K562 (cell line): ENCODE data around the gene PLEK2.

Source experiments
- ASH1L ChIP-seq: fragments of 450-650 bp; IDR thresholded peaks from 2 replicates; pipeline ENCODE4 v1.6.1; 2018; ENCODE audit warnings: borderline replicate concordance, mild to moderate bottlenecking, low read depth; ENCODE audit not compliant: partially characterized antibody
- BMI1 ChIP-seq: fragments of 150-350 bp; IDR thresholded peaks from 2 replicates; pipeline ENCODE4 v1.6.1; 2014; ENCODE audit warnings: low read length
- ESRRA ChIP-seq: fragments of 450-650 bp; IDR thresholded peaks from 2 replicates; pipeline ENCODE4 v1.6.1; 2014; ENCODE audit warnings: low read depth, mild to moderate bottlenecking, moderate library complexity, borderline replicate concordance
- KDM4B ChIP-seq, 2 experiments: fragments of 450-650 bp in 1 of 2; sonication (generic) in 1 of 2; IDR thresholded peaks; 2 replicates each; pipeline ENCODE4 v1.6.1; 2016 to 2017; ENCODE audit warnings: borderline replicate concordance in 2 of 2, antibody characterized with exemption in 1 of 2, low read depth in 1 of 2, mild to moderate bottlenecking in 1 of 2
- MTA1 ChIP-seq: fragments of 450-650 bp; IDR thresholded peaks from 2 replicates; pipeline ENCODE4 v1.6.1; 2017; ENCODE audit warnings: borderline replicate concordance
- POLR2A ChIP-seq: fragments of 450-650 bp; conservative IDR thresholded peaks from 2 replicates; pipeline ENCODE4 v1.6.1; 2016
- ZBTB49 ChIP-seq: sonication (generic); formaldehyde crosslinking; IDR thresholded peaks from 2 replicates; pipeline ENCODE4 v1.8.0; 2022; ENCODE audit warnings: missing genetic modification reagents, mild to moderate bottlenecking, borderline replicate concordance
- TF ChIP-seq, protein P1 (sequence below), 2 experiments: fragments of 450-650 bp; formaldehyde crosslinking in 1 of 2; IDR thresholded peaks; 2 replicates each; pipeline versions ENCODE4 v1.4.0 to v1.6.1; 2014 to 2020; ENCODE audit warnings: mild to moderate bottlenecking in 2 of 2, borderline replicate concordance in 1 of 2, low read depth in 1 of 2
- TF ChIP-seq, protein P2 (sequence below), 3 experiments: IDR thresholded peaks in 2 of 3; conservative IDR thresholded peaks in 1 of 3; 2 replicates each; pipeline ENCODE4 v1.5.1; 2011 to 2012; ENCODE audit warnings: low read length in 3 of 3, mild to moderate bottlenecking in 3 of 3, control low read depth in 2 of 3, improper control_type of control experiment in 1 of 3, inconsistent platforms in 1 of 3, low read depth in 1 of 3, mixed read lengths in 1 of 3, moderate library complexity in 1 of 3; ENCODE audit not compliant: insufficient read depth in 2 of 3

DNA sequence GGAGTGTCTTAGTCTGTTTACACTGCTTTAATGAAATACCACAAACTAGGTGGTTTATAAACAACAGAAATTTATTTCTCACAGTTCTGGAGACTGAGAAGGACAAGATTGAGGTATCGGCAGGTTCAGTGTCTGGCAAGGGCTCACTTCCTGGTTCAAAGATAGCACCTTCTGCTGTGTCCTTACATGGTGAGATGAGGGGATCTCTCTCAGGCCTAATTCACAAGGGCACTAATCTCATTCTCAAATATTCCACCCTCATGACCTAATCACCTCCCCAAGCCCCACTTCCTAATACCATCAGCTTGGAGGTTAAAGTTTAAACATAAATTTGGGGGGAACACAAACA is 35.0 kb upstream of the PLEK2 start:
- TF ChIP-seq BMI1 (no peak), POLR2A (no peak), MTA1 (no peak), ZBTB49 (CRISPR knock-in tag) (no peak), ESRRA (no peak), KDM4B (IDR thresholded peaks at IDR 0.05; ENCODE audit: borderline replicate concordance in 2 of 2, low read depth in 1 of 2) (no peak), ASH1L (no peak)
- TF ChIP-seq, protein P1, sequence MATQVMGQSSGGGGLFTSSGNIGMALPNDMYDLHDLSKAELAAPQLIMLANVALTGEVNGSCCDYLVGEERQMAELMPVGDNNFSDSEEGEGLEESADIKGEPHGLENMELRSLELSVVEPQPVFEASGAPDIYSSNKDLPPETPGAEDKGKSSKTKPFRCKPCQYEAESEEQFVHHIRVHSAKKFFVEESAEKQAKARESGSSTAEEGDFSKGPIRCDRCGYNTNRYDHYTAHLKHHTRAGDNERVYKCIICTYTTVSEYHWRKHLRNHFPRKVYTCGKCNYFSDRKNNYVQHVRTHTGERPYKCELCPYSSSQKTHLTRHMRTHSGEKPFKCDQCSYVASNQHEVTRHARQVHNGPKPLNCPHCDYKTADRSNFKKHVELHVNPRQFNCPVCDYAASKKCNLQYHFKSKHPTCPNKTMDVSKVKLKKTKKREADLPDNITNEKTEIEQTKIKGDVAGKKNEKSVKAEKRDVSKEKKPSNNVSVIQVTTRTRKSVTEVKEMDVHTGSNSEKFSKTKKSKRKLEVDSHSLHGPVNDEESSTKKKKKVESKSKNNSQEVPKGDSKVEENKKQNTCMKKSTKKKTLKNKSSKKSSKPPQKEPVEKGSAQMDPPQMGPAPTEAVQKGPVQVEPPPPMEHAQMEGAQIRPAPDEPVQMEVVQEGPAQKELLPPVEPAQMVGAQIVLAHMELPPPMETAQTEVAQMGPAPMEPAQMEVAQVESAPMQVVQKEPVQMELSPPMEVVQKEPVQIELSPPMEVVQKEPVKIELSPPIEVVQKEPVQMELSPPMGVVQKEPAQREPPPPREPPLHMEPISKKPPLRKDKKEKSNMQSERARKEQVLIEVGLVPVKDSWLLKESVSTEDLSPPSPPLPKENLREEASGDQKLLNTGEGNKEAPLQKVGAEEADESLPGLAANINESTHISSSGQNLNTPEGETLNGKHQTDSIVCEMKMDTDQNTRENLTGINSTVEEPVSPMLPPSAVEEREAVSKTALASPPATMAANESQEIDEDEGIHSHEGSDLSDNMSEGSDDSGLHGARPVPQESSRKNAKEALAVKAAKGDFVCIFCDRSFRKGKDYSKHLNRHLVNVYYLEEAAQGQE (IDR thresholded peaks at IDR 0.05; ENCODE audit: borderline replicate concordance) = no peak
- TF ChIP-seq, protein P1 (CRISPR knock-in tag; IDR thresholded peaks at IDR 0.05; ENCODE audit: low read depth) = no peak
- TF ChIP-seq, protein P2, sequence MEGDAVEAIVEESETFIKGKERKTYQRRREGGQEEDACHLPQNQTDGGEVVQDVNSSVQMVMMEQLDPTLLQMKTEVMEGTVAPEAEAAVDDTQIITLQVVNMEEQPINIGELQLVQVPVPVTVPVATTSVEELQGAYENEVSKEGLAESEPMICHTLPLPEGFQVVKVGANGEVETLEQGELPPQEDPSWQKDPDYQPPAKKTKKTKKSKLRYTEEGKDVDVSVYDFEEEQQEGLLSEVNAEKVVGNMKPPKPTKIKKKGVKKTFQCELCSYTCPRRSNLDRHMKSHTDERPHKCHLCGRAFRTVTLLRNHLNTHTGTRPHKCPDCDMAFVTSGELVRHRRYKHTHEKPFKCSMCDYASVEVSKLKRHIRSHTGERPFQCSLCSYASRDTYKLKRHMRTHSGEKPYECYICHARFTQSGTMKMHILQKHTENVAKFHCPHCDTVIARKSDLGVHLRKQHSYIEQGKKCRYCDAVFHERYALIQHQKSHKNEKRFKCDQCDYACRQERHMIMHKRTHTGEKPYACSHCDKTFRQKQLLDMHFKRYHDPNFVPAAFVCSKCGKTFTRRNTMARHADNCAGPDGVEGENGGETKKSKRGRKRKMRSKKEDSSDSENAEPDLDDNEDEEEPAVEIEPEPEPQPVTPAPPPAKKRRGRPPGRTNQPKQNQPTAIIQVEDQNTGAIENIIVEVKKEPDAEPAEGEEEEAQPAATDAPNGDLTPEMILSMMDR (IDR thresholded peaks at IDR 0.05 in 2 of 3, conservative IDR thresholded peaks at IDR 0.05 in 1 of 3; ENCODE audit: insufficient read depth in 2 of 3, low read depth in 1 of 3, low read length in 3 of 3) = no peak
